Liver (tissue), 9 donors: Measurements from ENCODE around the gene CTLA4. TPM values are rescaled to one million over a fixed set of nuclear protein-coding genes. Genes with fewer than 3 reads are reported as not detected.
A peak's percentile ranks its signal among the peaks of the same experiment; 100 is the strongest.

Experiments
- DNase-seq: peaks from one replicate; pipeline ENCODE4 v3.0.0-alpha.2; 2017; ENCODE audit warnings: low spot score
- H3K27ac ChIP-seq, 2 donors: one replicate each; pipeline ENCODE4 v1.7.0; 2013; ENCODE audit warnings: inconsistent platforms in 2 of 2, low read length in 2 of 2, control low read depth in 1 of 2, low read depth in 1 of 2, mild to moderate bottlenecking in 1 of 2
- H3K27me3 ChIP-seq, 4 donors: one replicate each; pipeline versions ENCODE4 v1.6.1 to v1.7.0; 2013; ENCODE audit warnings: low read length in 3 of 4, inconsistent platforms in 1 of 4, mild to moderate bottlenecking in 1 of 4, moderate library complexity in 1 of 4; ENCODE audit not compliant: control insufficient read depth in 4 of 4, insufficient read depth in 4 of 4
- H3K36me3 ChIP-seq, 4 donors: one replicate each; pipeline versions ENCODE4 v1.6.1 to v1.7.0; 2013; ENCODE audit warnings: low read length in 3 of 4, mild to moderate bottlenecking in 3 of 4, low read depth in 1 of 4, moderate library complexity in 1 of 4; ENCODE audit not compliant: control insufficient read depth in 4 of 4, insufficient read depth in 3 of 4
- H3K4me1 ChIP-seq, 4 donors: one replicate each; pipeline versions ENCODE4 v1.6.1 to v1.7.0; 2013; ENCODE audit warnings: low read length in 3 of 4, mild to moderate bottlenecking in 3 of 4, moderate library complexity in 1 of 4; ENCODE audit not compliant: control insufficient read depth in 4 of 4, insufficient read depth in 4 of 4
- H3K4me3 ChIP-seq, 3 donors: one replicate each; pipeline versions ENCODE4 v1.6.1 to v1.7.0; 2013; ENCODE audit warnings: low read length in 3 of 3, control low read depth in 1 of 3, low read depth in 1 of 3, mild to moderate bottlenecking in 1 of 3
- H3K9ac ChIP-seq, 2 donors: one replicate each; pipeline ENCODE4 v1.7.0; 2013; ENCODE audit warnings: low read length in 2 of 2, mild to moderate bottlenecking in 2 of 2, moderate library complexity in 2 of 2, control low read depth in 1 of 2, low read depth in 1 of 2
- H3K9me3 ChIP-seq, 4 donors: one replicate each; pipeline versions ENCODE4 v1.6.1 to v1.7.0; 2013; ENCODE audit warnings: low read length in 3 of 4; ENCODE audit not compliant: control insufficient read depth in 4 of 4
- FOXA1 ChIP-seq: IDR thresholded peaks from 2 replicates; pipeline ENCODE4 v1.6.1; 2016; ENCODE audit warnings: antibody characterized with exemption
- FOXA2 ChIP-seq: IDR thresholded peaks from 2 replicates; pipeline ENCODE4 v1.6.1; 2016; ENCODE audit warnings: antibody characterized with exemption
- GABPA ChIP-seq, 2 donors: IDR thresholded peaks in 1 of 2; conservative IDR thresholded peaks in 1 of 2; 2 replicates each; pipeline ENCODE4 v1.6.1; 2016; ENCODE audit warnings: antibody characterized with exemption in 2 of 2, mild to moderate bottlenecking in 1 of 2, moderate library complexity in 1 of 2
- HNF4A ChIP-seq, 2 donors: conservative IDR thresholded peaks; 2 replicates each; pipeline ENCODE4 v1.6.1; 2016; ENCODE audit warnings: antibody characterized with exemption in 2 of 2, mild to moderate bottlenecking in 2 of 2
- HNF4G ChIP-seq: IDR thresholded peaks from 2 replicates; pipeline ENCODE4 v1.6.1; 2016; ENCODE audit warnings: antibody characterized with exemption
- RXRA ChIP-seq, 2 donors: IDR thresholded peaks; 2 replicates each; pipeline ENCODE4 v1.6.1; 2017 to 2018; ENCODE audit warnings: antibody characterized with exemption in 2 of 2, mild to moderate bottlenecking in 1 of 2
- SP1 ChIP-seq: IDR thresholded peaks from 2 replicates; pipeline ENCODE4 v1.6.1; 2018; ENCODE audit warnings: antibody characterized with exemption, mild to moderate bottlenecking
- YY1 ChIP-seq: IDR thresholded peaks from 2 replicates; pipeline ENCODE4 v1.6.1; 2016; ENCODE audit warnings: antibody characterized with exemption, mild to moderate bottlenecking
- WGBS: extraction: QIAGEN DNeasy Blood & Tissue Kit; methylation state at CpG from one replicate; pipeline ENCODE4 v1.1.7; 2013; 5-methylcytosine and 5-hydroxymethylcytosine counted together
- polyA plus RNA-seq, 2 donors: library from polyadenylated mRNA; stranded (reverse) in 1 of 2; unstranded in 1 of 2; fragments of 200-250 nt in 1 of 2; fragments of >200 nt in 1 of 2; fragmentation: Nextera tagmentation in 1 of 2; extraction: Ambion mirVana in 1 of 2; gene quantifications; one replicate each; pipeline versions ENCODE4 v1.2.1 to v1.2.3, GENCODE V29; 2013 to 2015
- total RNA-seq, 2 donors: library from RNA; depleted of rRNA; stranded (reverse); fragments of >200 nt; gene quantifications; one replicate each; pipeline ENCODE4 v1.2.3, GENCODE V29; 2014
- TF ChIP-seq, protein P1 (sequence below): IDR thresholded peaks from 2 replicates; pipeline ENCODE4 v1.6.1; 2016; ENCODE audit warnings: antibody characterized with exemption
- TF ChIP-seq, protein P2 (sequence below): fragments of 150-350 bp; IDR thresholded peaks from 2 replicates; pipeline ENCODE4 v1.5.1; 2017; ENCODE audit warnings: improper control_type of control experiment, low read depth, low read length; ENCODE audit not compliant: missing input control
- donor health status: healthy.
- donor health status: healthy.
- donor health status: healthy.
- donor health status: healthy.
- donor health status: healthy.

Gene CTLA4
- total and polyA plus RNA-seq, 4 donors: 0.17 TPM; not detected in 3

DNA sequence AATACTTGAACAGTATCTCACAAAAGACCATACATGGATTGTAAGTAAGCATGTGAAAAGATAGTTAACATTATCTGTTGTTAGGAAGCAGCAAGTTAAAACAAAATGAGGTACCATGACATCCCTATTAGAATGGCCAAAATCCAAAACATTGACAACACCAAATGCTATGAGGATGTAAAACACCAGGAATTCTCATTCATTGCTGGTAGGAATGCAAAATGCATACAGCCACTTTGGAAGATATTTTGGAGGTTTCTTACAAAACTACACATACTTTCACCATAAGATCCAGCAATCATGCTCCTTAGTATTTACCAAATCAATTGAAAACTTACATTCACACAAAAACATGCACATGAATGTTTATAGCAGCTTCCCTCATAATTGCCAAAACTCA lies 38.1 kb downstream of the CTLA4 start:
- Histone ChIP-seq H3K27ac (no peak overlapping the region), H3K4me1 (peaks cover 0 to 13% (median 0%) of the 10 kb centered on the region in 4 donors), H3K9me3 (peaks cover 2 to 14% (median 2%) of the 10 kb centered on the region in 4 donors), H3K4me3 (no peak overlapping the region), H3K27me3 (no peaks in the 10 kb centered on the region), H3K9ac (no peak overlapping the region), H3K36me3 (no peaks in the 10 kb centered on the region)
- TF ChIP-seq FOXA2 (no peak), YY1 (no peak), GABPA (IDR thresholded peaks at IDR 0.05 in 1 of 2, conservative IDR thresholded peaks at IDR 0.05 in 1 of 2) (no peak), SP1 (no peak), RXRA (IDR thresholded peaks at IDR 0.05) (no peak), FOXA1 (no peak)
- TF ChIP-seq, protein P1, sequence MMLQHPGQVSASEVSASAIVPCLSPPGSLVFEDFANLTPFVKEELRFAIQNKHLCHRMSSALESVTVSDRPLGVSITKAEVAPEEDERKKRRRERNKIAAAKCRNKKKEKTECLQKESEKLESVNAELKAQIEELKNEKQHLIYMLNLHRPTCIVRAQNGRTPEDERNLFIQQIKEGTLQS: no peak
- TF ChIP-seq, protein P2, sequence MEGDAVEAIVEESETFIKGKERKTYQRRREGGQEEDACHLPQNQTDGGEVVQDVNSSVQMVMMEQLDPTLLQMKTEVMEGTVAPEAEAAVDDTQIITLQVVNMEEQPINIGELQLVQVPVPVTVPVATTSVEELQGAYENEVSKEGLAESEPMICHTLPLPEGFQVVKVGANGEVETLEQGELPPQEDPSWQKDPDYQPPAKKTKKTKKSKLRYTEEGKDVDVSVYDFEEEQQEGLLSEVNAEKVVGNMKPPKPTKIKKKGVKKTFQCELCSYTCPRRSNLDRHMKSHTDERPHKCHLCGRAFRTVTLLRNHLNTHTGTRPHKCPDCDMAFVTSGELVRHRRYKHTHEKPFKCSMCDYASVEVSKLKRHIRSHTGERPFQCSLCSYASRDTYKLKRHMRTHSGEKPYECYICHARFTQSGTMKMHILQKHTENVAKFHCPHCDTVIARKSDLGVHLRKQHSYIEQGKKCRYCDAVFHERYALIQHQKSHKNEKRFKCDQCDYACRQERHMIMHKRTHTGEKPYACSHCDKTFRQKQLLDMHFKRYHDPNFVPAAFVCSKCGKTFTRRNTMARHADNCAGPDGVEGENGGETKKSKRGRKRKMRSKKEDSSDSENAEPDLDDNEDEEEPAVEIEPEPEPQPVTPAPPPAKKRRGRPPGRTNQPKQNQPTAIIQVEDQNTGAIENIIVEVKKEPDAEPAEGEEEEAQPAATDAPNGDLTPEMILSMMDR: no peak
- no peak for DNase-seq

DNA sequence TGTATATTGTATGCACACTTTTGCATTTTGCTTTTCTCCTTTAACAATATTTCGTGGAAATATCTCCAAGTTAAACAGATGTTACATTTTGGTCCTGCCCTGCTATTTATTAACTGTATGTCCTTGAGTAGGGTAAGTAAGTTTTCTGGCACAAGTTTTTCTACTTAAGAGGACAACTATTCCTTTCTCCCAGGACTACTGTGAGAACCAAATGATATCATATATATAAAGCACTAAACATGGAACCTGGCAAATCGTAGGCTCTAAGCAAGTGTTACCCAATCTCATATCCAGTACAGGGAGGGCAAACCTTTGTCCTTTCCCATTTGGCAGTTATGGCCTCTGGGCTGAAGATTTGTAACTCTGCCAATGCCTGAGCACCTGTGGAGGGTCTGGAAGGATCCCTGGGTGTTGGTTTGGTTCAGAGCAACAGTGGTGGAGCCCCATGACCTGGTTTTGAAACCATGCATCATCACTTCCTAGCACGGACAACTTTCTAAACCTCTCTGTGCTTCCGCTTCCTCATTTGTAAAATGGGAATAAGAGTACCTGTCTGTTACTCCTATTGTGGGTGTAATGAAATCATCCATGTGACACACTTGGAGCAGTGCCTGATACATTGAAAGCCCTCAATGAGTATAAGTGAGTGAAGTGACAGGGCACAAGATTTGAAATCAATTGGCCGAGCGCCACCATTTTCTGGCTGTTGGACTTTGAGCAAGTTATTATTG lies 40.7 kb downstream of the CTLA4 start:
- H3K27ac ChIP-seq: no peak overlapping the region
- H3K4me3 ChIP-seq: no peak overlapping the region
- H3K27me3 ChIP-seq: no peaks in the 10 kb centered on the region
- TF ChIP-seq HNF4A (conservative IDR thresholded peaks at IDR 0.05) (peak in 1 of 2 donors; percentile 33), HNF4G (no peak)
- H3K4me1 ChIP-seq: peaks cover 0 to 13% (median 0%) of the 10 kb centered on the region in 4 donors
- H3K36me3 ChIP-seq: no peaks in the 10 kb centered on the region
- no peak for DNase-seq
- H3K9me3 ChIP-seq: peaks cover 0 to under 1% (median 0%) of the 10 kb centered on the region in 4 donors
- no peak overlapping the region for H3K9ac ChIP-seq
- 81% methylated on average over 6 of the region's 6 CpGs for WGBS

DNA sequence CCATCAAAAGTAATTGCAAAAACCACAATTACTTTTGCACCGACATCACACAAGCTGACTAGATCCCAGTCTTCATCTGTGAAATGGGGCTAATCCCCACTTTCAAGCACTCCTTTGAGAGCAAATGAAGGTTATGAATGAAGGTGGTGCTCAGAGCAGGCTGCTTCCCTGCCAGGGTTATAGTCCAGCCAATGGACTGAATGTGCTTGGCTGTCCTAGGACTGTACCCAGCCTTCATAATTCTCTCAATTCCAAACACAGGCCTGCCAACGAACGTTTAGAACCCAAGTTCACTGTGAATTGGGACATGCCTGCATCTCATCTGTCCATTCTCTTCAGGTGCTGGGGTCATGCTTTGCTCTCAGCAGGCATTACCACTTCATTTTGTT lies 41.2 kb downstream of the CTLA4 start:
- Histone ChIP-seq H3K4me1 (peaks cover 0 to 13% (median 0%) of the 10 kb centered on the region in 4 donors), H3K27ac (peak overlapping the region in 1 of 2 donors; percentile 5), H3K36me3 (no peaks in the 10 kb centered on the region), H3K4me3 (no peak overlapping the region), H3K9ac (no peak overlapping the region), H3K9me3 (no peaks in the 10 kb centered on the region), H3K27me3 (no peaks in the 10 kb centered on the region)
- TF ChIP-seq HNF4A (conservative IDR thresholded peaks at IDR 0.05) (no peak), HNF4G (no peak)
- TF ChIP-seq, protein P2: no peak
- no peak for DNase-seq
- 47% methylated on average over 3 of the region's 3 CpGs for WGBS
